WERI-Rb-1 (cell line): ENCODE measurements around the gene PTPRG.

Experiments used
- DNase-seq: peaks from one replicate; pipeline ENCODE4 v3.0.0-alpha.2; 2020
- H3K27ac ChIP-seq: fragments of 250-450 bp; sonication (Bioruptor Pico); 2 replicates; pipeline ENCODE4 v1.5.1; 2020; ENCODE audit warnings: mild to moderate bottlenecking, moderate library complexity
- H3K27me3 ChIP-seq: fragments of 250-450 bp; sonication (Bioruptor Pico); 2 replicates; pipeline ENCODE4 v1.5.1; 2021; ENCODE audit warnings: mild to moderate bottlenecking, low read depth, moderate library complexity; ENCODE audit not compliant: insufficient read depth, severe bottlenecking
- H3K36me3 ChIP-seq: fragments of 250-450 bp; sonication (Bioruptor Pico); 2 replicates; pipeline ENCODE4 v1.5.1; 2020; ENCODE audit warnings: mild to moderate bottlenecking, moderate library complexity
- H3K4me3 ChIP-seq: 2 replicates; pipeline ENCODE4 v1.5.1; 2011; ENCODE audit warnings: low read depth, mild to moderate bottlenecking, control low read depth, low read length
- H3K9me3 ChIP-seq: fragments of 250-450 bp; sonication (Bioruptor Pico); 2 replicates; pipeline ENCODE4 v1.5.1; 2021; ENCODE audit warnings: mild to moderate bottlenecking, moderate library complexity; ENCODE audit not compliant: severe bottlenecking
- CTCF ChIP-seq: IDR thresholded peaks from 2 replicates; pipeline ENCODE4 v1.5.1; 2011; ENCODE audit warnings: low read depth, mild to moderate bottlenecking, control low read depth, inconsistent platforms, low read length

The PTPRG gene

DNA sequence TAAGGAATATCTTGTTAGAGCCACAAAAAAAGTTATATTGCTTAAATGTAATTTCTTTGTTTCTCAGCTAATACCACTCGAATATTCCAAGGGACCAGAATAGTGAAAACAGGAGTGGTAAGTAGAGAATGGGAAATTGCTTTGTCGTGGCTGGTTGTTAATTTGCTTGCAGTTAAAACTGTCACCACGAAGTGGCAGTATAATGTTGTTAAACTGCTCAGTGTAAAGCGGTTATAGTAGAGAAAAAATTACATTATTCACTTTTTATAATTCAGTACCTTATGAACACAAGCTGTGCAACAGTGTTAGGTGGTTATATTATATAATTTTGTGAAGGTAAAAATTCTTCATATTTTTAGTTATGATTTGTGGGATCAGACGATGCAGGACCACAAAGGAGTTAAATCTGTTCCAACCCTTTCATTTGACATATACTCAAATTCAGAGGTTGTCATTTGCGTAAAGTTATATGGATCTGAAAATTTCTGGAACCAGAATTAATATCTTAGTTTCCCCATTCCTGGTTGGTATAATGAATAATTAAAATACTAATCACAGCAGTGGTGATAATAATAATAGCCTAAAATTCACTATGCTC, 640.2 kb downstream of the PTPRG start:
- DNase-seq, result no peak
- no peaks in the 10 kb centered on the region for H3K27me3 ChIP-seq
- H3K4me3 ChIP-seq, result no peak overlapping the region
- no peaks in the 10 kb centered on the region for H3K9me3 ChIP-seq
- H3K27ac ChIP-seq, result no peak overlapping the region
- TF ChIP-seq CTCF, result peak; percentile 27; the same call in 1 of the 2 replicates
- H3K36me3 ChIP-seq, result peaks cover 43% of the 10 kb centered on the region

GRCh38 chr3:62203152-62203551, 641.8 kb downstream of the PTPRG start:
- Histone ChIP-seq H3K4me3 (no peak overlapping the region), H3K9me3 (no peaks in the 10 kb centered on the region), H3K36me3 (peaks cover 47% of the 10 kb centered on the region), H3K27me3 (no peaks in the 10 kb centered on the region), H3K27ac (no peak overlapping the region)
- no peak for DNase-seq
- TF ChIP-seq CTCF, result no peak

- no peak for TF ChIP-seq CTCF
- DNase-seq, result no peak
- H3K9me3 ChIP-seq, result no peaks in the 10 kb centered on the region
- no peak overlapping the region for H3K27ac ChIP-seq
- no peaks in the 10 kb centered on the region for H3K27me3 ChIP-seq
- no peak overlapping the region for H3K4me3 ChIP-seq
- peaks cover 46% of the 10 kb centered on the region for H3K36me3 ChIP-seq
Observed at GRCh38 chr3:62203561-62203960, 642.2 kb downstream of the PTPRG start.

GRCh38 chr3:62207197-62207596, 645.8 kb downstream of the PTPRG start:
- no peak for DNase-seq
- Histone ChIP-seq H3K9me3 (no peaks in the 10 kb centered on the region), H3K27me3 (no peaks in the 10 kb centered on the region), H3K4me3 (no peak overlapping the region), H3K27ac (no peak overlapping the region), H3K36me3 (peaks cover 44% of the 10 kb centered on the region)
- no peak for TF ChIP-seq CTCF

GRCh38 chr3:62208385-62208784, 647.0 kb downstream of the PTPRG start:
- Histone ChIP-seq H3K4me3 (no peak overlapping the region), H3K27me3 (no peaks in the 10 kb centered on the region), H3K36me3 (peaks cover 40% of the 10 kb centered on the region), H3K9me3 (no peaks in the 10 kb centered on the region), H3K27ac (no peak overlapping the region)
- no peak for DNase-seq
- TF ChIP-seq CTCF, result no peak

DNA sequence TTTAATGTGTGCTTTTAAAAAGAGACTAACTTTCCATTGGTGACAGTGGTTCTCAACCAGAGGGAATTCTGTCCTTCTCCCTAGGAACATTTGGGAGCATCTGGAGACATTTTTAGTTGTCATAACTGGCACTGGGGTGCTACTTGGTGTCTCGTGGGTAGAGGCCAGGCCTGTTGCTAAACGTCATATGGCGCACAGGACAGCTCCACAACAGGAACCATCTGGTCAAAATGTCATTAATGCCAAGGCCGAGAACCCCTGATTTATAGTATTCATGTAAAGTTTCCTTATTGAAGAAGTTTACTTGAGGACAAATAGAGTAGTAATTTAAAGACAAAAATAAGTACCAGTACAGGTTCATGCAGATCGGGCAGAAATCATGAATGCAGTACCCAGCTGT, 647.7 kb downstream of the PTPRG start:
- Histone ChIP-seq H3K36me3 (peaks cover 33% of the 10 kb centered on the region), H3K27ac (no peak overlapping the region), H3K27me3 (no peaks in the 10 kb centered on the region), H3K4me3 (no peak overlapping the region), H3K9me3 (no peaks in the 10 kb centered on the region)
- DNase-seq, result no peak
- no peak for TF ChIP-seq CTCF
